NCI-H2227 (cell line): ENCODE data around the gene GATA5.

ENCODE experiments used
- DNase-seq: peaks from one replicate; lab custom pipeline; 2025; ENCODE audit not compliant: unreplicated experiment; lab: John Stamatoyannopoulos, UW

GATA5 gene

GRCh38 chr20:62457098-62457497, 18.7 kb downstream of the GATA5 start:
- DNase-seq: no peak

DNA sequence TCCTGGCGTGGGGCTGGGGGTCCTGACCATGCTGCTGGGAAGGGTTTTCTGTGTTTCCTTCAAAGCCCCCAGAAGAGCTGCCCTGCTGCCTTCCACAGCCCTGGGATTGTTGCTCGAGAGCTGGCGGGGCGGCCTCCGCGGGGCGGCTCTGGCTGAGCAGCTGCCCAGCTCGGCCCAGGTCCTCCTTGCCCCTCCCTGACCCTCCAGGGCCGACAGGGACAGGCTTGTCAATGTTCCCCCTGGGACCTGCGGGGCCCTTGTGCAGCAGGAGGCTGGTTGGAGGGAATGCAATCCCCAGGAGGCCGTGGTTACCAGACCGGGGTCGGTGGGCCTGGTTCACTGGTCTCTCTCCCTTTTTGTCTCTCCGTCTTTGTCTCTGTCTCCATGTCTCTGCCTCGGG, 19.9 kb downstream of the GATA5 start:
- no peak for DNase-seq

GRCh38 chr20:62454904-62455636, 20.7 kb downstream of the GATA5 start:
- DNase-seq: no peak

DNA sequence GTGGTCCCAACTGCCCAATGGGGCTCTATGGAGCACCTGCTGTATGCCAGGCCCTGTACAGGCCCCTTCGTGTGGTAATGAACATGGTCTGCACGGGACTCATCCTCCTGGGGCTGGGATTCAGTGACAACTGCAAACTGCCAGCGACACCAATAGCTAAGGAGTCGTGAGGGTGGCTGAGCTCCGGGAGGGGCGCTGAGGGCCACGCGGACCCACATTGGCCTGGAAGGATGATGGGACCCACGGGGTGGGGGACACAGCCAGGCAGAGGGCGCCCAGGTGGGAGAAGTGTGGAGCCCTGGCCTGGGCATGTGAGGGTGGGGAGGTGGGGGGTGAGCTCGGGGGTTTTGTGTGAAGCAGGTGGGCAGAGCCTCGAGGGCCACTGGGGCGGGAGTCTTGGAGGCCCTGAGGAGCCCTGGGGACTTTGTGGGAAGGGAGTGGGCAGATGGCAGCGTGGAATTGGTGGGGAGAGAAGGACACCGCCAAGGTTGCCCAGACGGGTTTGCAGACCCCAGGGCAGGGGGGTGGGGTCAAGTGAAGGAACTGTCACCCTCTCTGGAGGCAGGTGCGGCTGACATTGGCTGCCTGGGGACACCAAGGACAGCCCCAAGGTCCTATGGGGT, 22.5 kb downstream of the GATA5 start:
- DNase-seq: no peak

GRCh38 chr20:62452475-62453095, 23.2 kb downstream of the GATA5 start:
- no peak for DNase-seq

GRCh38 chr20:62451970-62452369, 23.8 kb downstream of the GATA5 start:
- no peak for DNase-seq

- DNase-seq: no peak
Observed at GRCh38 chr20:62451156-62451767, 24.5 kb downstream of the GATA5 start.

- DNase-seq: no peak
Observed at GRCh38 chr20:62449951-62450691, 25.7 kb downstream of the GATA5 start.

GRCh38 chr20:62448788-62449187, 27.0 kb downstream of the GATA5 start:
- DNase-seq: no peak

GRCh38 chr20:62448038-62448437, 27.8 kb downstream of the GATA5 start:
- no peak for DNase-seq

DNA sequence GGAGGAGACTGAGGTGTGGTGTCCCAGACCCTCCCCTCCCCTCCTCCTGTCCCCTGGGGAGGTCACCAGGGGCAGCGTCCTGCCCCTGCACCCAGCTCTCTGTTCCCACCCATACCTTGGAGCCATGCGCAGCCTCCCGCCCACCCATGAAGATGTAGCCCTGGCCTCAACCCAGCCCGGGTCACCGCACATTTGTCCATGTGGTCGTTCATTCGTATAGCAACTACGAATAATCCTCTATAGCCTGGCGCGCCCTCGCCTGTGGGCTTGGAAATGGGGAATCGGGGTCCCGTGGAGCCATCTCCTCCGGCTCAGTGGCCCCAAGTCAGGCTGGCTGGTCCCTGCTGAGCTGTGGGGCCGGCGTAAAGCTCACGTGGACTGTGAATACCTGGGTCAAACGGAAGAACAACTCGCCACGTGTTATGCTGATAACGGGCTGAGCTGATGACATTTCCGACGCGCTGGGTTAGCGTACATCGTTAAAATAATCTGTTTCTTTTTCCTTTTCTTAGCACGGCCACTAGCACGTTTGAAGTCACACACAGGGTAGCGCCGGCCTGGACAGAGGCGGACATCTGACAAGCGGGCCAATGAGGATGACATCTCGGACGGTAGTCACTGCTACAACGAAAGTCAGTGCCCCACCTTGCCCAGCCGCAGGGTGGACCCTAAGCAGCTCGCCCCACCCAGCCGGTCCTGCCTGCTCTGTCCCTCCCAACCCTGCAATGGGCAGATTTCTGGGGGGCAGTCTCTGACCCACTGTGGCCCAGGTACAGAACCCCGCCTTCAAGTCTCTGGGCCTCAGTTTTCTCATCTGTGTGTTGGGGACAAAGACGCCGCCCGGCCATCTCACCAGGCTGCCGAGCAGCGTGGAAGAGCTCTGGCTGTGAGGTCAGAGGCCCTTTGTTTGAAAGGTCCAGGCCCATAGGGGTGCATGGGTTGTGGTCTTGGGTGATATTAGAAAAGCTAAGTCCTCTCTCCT, 28.6 kb downstream of the GATA5 start:
- DNase-seq: no peak

- DNase-seq: no peak
Observed at GRCh38 chr20:62446481-62446880, 29.3 kb downstream of the GATA5 start.

DNA sequence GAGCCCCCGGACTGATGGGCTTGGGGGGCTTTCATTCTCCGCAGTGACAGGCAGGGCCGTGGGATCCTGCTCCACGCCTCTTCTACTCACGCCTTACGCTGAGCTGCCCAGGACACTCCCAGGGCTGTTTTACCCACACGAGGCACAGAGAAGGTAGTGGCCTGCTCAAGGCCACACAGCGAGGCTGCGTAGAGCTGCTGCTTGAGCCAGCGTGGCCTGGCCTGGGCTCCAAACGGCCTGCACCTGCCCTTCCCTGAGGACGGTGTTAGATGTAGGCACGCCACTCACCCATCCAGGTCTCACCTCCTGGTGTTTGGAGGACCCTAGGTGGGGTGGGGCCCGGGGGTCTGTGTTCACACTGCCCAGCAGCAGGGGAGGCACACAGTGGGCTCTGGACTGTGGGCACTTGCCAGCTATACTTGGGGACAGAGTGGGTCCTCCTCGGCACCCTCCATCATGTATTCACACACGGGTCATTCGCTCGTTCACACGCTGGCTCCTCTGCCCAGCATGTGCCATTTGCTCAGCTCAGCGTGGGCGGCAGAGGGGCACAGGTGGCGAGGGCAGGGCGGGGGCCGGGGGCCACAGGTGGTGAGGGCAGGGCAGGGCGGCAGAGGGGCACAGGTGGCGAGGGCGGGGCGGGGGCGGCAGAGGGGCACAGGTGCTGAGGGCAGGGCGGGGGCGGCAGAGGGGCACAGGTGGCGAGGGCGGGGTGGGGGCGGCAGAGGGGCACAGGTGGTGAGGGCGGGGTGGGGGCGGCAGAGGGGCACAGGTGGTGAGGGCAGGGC, 30.0 kb downstream of the GATA5 start:
- no peak for DNase-seq

- DNase-seq: no peak
Observed at GRCh38 chr20:62444286-62444685, 31.5 kb downstream of the GATA5 start.

DNA sequence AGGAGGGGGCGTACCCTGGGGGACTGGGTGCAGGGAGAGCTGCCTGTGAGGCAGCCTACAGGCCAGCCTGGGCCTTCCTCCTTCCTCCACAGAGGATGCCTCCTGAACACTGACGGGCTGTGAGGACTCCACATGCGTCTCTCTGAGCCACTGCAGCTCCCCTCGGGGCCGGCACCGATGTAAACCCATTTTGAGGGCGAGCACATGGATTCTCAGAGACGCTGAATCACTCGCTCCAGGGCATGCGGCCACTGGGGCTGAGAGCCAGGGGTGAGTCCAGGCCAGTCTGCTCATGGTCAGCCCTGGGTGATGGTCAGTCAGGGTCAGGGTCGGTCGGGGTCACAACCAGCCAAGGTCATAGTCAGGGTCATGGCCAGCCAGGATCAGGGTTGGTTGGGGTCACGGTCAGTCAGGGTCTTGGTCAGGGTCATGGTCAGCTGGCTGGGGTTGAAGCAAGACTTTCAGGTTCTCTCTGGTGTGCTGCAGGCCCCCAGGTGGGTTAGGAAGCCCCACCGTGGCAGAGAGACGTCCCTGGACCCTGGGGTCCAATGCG, 33.7 kb downstream of the GATA5 start:
- DNase-seq: no peak

- no peak for DNase-seq
Observed at GRCh38 chr20:62439218-62439617, 36.6 kb downstream of the GATA5 start.

DNA sequence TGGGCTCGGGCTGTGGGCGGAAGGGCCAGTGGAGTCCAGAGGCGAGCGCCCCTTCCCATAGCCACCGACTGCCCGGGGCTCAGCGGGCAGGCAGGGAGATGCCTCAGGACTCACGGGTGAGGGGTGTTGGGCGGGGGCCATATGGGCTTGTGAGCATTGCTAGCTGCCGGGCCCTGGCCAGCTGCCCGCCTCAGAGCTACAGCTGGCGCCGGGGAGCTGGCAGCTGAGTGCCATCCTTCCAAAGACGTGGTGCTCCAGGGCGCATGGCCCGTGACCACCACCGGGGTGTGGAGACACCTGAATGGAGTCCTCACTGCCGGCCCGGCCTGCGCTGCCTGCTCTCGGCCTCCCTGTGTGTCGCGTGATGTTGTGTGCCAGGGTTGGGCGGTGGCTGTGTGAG, 37.9 kb downstream of the GATA5 start:
- DNase-seq: no peak

- no peak for DNase-seq
Observed at GRCh38 chr20:62437496-62437895, 38.3 kb downstream of the GATA5 start.

DNA sequence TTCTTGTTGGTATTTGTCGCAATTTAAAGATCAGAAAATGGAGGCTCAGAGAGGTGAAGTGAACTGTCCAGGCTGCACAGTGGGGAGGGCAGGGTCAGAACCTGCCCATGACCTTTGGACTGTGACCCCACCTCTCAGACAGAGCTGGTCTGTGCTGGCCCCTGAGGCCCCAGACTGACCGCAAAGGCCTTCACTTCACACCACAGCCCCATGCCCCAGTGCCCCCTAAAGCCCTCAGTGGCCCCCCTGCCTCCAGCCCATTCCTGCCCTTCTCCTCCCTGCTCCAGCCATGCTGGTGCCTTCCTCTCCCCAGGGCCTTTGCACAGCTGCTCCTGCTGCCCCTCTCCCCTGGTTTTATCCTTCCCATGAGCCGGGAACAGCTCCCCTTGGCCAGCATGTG, 39.1 kb downstream of the GATA5 start:
- no peak for DNase-seq
